GM21390 (cell line): ENCODE data around the gene MAP3K3.

Experiments
- ATAC-seq: cut with Tn5 transposase; IDR thresholded peaks from one replicate; pipeline ENCODE4 v1.9.1; 2021; ENCODE audit not compliant: unreplicated experiment

The MAP3K3 gene

DNA sequence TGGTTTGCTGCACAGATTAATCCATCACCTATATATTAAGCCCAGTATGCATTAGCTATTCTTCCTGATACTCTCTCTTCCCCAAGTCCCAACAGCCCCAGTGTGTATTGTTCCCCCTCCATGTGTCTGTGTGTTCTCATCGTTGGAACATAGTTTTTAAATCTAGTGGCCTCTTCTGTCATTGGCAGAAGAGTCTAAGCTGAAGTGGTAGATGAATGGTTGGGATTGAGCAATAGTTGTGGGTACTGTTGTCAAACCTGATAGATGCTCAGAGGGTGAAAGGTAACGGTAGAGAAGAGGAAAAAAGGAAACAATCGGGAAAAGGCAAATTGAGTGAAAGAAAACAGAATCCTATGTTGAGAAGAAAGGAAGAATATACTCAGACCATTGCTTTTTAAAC is 29.9 kb downstream of the MAP3K3 start:
- ATAC-seq: no peak

DNA sequence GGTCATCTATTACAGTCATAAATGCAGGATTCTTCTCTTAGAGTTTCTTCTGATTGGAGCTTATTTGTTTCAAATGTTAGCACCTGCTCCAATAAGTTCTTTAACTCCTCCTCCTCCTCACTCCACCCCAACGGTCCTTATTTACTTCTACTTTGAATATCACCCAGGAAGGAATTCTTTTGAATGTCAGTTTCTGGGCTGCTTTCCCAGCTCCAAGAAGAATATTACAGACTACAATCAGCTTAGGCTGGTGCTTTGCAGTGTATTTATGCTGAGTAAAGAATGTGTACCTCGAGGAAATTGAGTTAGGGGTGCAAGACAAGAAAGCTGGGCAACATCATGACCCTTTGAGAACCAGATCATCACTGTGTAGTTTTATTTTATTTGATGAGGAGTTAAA is 30.8 kb downstream of the MAP3K3 start:
- no peak for ATAC-seq

DNA sequence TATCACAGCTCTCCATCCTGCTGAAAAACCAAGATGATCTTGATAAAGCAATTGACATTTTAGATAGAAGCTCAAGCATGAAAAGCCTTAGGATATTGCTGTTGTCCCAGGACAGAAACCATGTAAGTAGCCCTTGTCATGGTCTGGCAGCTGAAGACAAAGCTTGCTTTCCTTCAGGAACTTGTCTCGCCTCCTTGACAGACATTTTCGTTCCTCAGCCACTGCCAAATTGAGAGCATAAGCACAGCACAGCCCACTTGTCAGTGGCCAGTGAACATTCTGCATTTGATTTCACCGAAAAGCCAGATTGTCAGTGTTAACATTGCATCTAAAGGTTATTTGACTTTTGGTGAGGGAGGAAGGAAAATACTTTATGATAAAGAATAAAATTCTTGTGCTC is 35.6 kb downstream of the MAP3K3 start:
- ATAC-seq: no peak

DNA sequence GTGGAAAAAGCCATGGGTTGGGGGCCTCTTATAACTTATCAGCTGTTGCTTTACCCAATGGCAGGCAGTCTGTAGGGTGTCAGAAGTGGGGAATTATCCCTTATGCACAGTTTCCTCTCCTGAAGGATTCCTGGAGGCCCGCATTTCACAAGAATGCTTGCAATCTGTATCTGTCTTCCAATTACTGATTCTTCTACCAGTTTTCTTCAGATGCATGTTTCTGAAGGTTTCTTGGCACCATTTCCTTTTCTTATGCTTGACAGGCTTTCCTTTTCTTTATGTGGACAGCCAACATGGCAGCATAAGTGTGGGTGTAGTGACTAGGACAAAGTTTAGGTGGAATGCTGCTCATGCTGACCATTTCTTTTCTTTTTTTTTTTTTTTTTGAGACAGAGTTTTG is 36.1 kb downstream of the MAP3K3 start:
- no peak for ATAC-seq

DNA sequence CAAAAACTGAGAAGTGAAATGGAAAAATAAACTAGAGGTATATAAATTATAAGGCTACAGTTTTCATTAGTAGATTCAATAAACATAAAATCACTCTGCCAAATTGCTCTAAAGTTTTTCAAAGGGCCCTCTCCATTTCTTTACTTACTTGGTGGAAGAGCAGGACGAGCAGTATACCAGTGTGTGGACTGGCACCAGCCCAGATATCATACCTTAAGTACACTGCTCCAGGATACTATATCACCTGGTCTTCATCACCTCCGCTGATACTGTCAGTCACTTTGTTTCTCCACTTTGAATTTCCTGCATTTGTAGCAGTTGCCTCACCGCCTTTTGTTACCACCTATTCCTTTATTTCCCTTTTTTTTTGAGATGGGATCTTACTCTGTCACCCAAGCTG is 37.6 kb downstream of the MAP3K3 start:
- no peak for ATAC-seq

DNA sequence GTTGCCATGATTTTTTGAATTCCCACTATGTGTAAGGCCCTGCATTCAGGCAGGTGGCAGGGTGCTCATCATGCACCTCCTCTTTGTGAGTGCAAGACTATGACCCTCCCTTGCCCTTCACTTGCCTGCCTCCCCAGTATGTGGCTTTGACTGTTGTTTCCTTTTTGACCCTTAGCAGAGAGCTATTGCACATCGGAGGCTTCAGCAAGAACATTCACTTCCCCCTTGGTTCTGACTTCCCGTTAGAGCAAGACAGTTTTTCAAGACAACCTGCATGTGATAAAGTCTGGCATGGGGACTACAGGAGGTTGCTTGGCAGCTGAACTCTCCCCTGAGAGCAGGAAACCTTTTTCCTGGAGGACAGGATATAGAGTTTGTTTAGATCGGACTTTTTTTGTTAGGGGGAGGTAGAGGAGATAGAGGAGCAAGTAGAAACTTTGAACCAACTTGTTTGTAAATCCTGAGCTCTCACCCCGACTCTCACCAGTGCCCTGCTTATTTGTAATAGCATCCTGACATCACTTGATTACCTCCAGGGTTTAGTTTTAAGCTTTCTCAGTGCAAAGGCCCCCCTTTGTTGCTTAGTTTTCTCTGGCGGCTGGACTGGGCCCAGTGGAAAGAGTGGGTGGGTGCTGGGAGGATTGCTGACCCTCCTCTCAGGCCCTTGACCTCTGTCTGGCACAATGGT is 43.5 kb downstream of the MAP3K3 start:
- ATAC-seq: no peak

DNA sequence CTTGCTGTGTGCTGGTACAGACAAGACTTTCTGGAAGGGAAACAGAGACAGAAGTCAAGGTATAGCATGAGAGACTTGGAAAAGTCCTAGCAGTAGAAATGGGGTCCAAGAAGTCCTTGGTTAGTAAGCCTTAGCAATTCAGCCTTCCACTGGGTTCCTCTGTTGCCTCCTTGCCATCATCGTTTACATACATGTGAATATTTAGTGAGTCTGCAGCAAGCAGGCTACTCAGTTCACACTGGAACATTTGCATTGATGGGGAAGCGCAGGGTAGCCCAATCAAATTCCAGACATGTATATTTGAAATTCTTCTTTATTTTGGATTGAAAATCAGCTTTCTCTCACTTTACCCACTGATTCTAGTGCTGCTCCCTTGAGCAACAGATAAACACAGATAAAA is 50.6 kb downstream of the MAP3K3 start:
- no peak for ATAC-seq

DNA sequence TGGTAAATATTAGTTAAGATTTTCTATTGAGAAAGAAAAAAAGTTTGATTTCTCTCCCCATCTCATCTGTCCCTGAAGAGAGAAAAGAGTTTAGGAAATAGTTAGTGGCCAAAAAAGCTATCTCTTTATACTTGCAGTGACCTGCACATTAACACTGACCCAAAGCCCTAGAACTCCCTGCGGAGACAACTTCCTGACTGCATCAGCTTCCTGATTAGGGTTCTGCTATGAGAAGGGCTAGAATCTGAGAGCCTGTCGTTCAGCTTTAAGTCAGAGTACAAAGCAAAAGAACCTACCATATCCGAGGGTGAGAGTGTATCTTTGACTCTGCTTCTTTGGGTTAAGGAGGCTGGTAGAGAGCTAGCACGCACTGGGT is 53.0 kb downstream of the MAP3K3 start:
- no peak for ATAC-seq

DNA sequence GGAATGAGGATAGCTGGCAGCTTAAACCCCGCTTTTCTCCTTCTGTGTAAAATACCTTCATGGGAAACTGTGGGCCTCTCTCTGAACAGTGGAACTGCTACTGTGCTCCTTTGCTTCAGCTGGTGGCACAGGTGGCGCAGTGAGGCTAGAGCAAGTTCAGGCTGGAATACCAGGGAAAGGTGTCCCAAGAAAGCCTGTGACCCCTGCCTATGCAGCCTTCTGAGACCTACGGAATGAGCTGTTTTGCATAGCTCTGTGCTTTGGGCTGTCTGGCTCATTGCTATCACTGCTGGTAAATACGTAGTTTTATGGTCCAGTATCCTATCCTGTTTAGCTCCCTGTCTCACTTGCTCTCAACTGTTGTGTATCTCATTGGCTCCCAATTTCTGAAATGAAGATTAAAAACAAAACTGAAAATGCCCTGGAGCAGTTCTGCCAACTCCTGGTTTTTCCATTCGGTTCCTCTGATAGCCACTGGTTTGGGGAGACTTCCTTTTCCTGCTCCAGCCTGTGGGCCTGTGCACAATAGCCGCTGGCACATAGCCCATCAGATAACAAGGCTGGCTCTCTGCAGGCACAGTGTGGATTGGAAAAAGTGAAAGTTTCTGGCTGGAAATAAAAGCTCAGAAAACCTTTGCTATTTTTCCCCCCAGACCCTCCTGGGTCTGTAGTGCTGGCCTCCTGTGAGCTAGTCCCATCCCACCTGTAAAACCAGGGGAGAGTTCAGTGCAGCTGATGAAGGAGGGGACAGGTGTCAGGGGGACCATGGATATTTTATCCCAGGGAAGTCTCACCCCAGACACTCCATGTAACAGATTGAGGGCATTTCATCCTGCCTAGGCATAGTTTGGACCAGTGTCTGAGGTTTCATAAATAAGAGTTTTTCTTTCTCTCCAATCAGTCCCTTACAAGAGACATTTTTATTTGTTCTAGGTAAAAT is 53.7 kb downstream of the MAP3K3 start:
- ATAC-seq: no peak

DNA sequence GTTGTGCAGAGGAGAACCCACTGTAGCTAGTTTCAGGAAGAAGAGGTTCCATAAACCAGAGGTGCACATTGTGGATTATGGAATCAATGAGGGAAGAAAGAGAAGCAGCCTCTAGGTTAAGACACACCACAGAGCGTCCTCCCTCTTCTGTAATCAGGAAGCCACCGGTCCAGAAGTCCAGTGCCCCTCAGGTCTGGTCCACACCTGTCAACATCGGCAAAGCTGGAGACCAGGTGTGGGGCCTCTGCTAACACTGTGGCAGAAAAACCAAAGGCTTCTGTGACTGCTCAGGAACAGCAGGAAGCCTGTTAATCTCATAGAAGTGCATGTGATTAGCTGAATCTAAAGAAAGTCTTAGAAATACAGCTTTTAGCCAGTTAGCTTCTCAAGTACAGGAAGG is 54.4 kb downstream of the MAP3K3 start:
- ATAC-seq: no peak

DNA sequence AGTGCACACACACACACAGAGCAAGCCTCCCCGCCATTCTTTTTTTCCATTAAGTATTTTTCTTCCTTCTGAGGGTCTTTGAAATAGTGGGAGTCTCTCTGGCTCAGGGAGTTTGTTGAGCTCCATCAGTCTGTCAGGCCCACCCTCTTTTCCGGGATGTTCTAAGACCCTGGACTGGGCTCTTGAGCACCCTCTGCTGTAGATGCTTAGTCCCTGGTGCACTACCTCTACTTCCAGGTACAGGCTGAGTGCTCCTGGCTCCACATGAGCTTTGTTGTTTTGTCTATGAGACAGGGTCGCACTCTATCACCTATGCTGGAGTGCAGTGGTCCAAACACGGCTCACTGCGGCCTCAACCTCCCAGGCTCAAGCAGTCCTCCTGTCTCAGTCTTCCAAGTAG is 57.0 kb downstream of the MAP3K3 start:
- no peak for ATAC-seq

DNA sequence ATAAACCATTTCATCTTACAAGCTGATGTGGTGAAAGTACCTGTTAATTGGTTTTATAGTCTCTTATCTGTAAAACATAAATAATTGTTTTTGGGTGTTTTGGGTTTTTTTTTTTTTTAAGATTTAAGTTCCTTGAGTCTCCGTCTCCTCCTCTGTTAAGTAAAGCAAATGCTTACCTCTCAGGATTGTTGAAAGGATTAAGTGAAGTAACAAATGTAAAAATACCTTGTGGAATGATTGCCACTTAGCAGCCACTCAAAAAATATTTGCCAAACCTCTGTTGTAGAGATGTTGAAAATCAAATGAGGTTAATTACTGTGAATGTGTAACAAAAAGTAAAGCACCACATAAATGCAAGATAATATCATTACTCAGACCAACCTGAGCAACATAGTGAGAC is 58.5 kb downstream of the MAP3K3 start:
- no peak for ATAC-seq

DNA sequence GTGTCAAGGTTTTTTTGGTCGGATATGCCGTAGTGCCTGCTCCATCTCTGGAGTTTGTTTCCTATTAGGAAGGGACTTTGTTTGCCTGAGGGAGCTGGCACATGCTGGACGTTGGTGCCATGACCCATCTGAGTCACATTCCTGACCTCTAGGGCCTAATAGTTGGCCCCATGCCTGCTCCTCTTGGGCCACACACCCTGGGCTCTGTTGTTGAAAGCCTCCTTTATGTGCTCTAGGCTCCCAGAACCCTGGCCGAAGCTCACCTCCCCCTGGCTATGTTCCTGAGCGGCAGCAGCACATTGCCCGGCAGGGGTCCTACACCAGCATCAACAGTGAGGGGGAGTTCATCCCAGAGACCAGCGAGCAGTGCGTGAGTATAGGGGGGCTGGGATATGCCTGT is 59.3 kb downstream of the MAP3K3 start:
- ATAC-seq: no peak

DNA sequence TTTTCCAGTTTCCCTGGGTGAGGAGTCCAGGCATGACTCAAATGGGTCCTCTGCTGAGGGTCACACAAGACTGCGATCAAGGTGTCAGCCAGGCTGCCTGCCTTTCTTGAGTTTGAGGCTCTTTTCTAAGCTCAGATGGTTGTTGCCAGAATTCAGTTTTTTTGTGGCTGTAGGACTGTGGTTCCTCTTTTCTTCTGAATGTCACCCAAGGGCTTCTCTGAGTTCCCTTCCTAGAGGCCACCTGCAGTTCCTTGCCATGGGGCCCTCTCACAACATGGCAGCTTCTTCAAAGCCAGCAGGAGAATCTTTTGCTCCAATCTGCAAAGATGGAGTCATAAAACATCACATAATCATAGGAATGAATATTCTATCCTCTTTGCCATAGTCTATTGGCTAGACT is 60.2 kb downstream of the MAP3K3 start:
- ATAC-seq: no peak

DNA sequence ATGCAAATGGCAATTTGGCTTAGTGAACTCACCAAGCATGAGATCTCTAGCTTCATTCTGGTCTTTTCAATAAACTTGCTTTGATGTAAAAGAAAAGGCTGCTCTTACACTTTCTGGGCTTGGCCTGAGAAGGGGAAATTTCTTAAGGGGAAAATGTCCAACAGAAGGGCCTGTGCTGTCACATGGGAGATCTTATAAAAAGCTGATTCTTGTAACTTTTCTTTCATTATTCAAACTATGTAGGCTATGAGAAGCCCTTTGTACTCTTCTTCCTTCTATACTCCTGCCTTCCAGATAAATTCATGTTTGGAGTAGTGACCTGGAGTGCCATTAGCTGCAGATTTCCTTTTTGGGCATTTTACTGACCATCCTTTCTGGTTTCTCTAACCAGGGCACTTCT is 60.8 kb downstream of the MAP3K3 start:
- ATAC-seq: no peak

DNA sequence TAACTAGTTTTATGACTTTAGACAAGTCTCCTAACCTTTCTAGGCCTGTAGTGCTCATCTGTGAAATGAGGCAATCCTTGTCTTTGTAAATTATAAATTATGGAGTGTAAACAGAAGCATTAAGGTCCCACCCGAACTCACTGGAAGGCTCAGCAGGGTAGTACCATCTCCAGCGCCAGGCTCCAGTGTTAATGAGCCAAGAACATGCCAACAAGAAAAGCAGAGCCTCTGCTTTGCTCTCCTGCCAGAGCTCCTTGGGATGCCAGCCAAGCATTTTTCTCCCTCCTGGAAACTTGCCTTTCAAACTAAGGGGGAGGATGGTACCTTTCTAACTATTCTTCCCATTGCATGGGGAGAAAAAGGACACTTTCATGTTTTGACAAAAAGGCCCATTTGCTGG is 62.8 kb downstream of the MAP3K3 start:
- ATAC-seq: no peak

DNA sequence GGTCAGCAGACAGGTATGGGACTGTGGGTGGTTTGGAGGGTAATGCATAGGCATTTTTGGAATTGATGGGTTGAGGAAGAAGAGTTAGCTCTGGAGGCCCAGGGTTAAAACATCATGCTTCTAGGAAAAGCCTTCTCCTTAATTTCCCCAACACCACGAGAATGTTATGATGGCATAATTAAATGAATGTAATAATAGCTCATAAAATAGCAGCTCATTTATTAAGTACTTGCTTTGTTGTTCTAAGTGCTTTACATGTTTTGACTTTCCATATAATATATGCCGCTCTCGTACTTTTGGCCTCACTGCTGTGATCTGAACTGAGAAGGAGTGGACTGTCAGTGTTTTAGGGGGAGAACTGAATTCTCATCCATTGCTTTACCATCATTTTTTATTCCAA is 63.4 kb downstream of the MAP3K3 start:
- no peak for ATAC-seq

DNA sequence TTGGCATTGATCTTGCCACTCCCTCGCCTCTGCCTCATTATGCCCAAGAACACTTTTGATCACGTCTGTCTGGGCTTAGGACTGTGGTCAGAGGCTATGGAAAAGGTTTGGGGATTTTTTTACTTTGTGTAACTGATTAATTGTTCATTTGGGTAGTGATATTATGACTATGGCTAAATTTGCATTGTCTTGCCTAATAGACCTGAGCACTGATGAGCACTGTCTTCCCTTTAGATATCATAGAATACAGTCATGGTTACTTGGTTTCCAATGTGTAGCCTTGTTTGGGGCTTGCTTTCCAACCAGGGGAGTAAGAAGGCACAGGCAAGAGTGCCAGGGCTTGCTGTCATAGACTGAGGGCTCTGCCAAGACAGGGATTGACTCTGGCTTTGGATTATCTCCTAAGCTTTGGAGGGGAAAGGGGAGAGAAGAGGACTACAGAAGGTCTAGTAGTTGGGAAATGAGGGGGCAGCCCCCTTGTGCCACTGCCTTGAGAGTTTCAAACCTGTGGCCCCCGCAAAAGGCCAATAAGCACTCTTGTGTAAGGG is 64.0 kb downstream of the MAP3K3 start:
- ATAC-seq: no peak

DNA sequence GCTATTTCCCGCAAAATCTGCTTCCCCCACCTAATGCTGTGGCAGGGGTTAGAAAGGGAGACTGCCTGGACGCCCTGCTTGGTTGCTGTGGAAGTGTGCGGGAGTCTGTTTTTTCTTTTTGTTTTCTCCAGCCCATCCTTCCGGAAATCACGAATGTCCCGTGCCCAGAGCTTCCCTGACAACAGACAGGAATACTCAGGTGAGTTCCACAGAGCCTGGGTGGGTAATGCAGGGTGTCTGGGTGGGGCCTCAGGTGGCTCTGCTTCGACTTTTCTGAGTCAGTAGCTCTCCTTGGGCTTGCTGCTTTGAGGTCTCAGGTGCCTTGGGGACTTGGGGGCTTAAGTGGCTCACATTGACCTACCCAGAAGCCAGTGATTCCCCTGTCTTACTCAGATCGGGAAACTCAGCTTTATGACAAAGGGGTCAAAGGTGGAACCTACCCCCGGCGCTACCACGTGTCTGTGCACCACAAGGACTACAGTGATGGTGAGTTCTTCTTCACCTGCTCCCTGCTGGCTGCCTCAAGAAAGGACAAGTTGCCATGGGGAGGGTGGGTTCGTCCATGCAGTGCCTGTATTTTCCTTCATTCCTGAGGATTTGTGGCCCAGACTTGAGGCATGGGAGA is 66.3 kb downstream of the MAP3K3 start:
- no peak for ATAC-seq

DNA sequence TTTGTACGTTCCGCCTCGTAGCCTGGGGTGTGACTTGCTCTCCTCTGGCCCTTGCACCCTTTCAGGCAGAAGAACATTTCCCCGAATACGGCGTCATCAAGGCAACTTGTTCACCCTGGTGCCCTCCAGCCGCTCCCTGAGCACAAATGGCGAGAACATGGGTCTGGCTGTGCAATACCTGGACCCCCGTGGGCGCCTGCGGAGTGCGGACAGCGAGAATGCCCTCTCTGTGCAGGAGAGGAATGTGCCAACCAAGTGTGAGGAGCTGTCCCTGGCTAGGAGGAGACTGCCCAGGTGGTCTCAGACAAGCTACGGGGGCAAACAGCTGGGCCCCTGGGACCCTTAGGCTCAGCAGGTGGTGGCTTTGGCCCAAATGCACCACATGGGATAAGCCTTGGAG is 67.3 kb downstream of the MAP3K3 start:
- no peak for ATAC-seq

DNA sequence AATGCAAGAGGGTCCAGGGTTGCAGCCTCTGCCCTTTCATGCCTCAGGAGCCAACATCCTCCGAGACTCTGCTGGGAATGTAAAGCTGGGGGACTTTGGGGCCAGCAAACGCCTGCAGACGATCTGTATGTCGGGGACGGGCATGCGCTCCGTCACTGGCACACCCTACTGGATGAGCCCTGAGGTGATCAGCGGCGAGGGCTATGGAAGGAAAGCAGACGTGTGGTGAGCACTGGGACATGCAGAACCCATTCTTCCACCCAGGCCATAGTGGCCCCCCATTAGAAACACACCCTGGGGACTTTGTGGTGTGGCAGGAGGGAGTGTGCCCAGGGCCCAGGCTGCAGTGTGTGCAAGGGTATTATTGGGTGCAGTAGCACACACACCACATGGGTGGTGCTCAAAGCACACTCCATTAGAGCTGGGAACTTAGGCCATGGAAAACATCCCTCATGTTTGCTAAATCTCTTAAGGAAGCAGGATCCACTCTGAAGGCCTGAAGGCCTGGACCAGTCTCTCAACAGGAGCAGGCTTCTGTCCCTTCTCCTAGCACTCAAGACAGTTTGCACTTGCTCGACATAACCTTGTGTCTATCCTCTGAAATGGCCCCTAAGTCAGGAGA is 70.1 kb downstream of the MAP3K3 start:
- ATAC-seq: no peak
